NCI-H345 treated with DMSO at 0.1 percent for 48 hours (cell line): ENCODE measurements around the gene ACTR1A.
"Not testable (repeated sequence)": the region's sequence is repeated elsewhere in the genome, so short reads cannot be mapped to it uniquely, and the experiment has no call there.

ENCODE experiments used
- DNase-seq: peaks from one replicate; lab custom pipeline; 2025; ENCODE audit not compliant: unreplicated experiment; lab: John Stamatoyannopoulos, UW

Gene ACTR1A

DNA sequence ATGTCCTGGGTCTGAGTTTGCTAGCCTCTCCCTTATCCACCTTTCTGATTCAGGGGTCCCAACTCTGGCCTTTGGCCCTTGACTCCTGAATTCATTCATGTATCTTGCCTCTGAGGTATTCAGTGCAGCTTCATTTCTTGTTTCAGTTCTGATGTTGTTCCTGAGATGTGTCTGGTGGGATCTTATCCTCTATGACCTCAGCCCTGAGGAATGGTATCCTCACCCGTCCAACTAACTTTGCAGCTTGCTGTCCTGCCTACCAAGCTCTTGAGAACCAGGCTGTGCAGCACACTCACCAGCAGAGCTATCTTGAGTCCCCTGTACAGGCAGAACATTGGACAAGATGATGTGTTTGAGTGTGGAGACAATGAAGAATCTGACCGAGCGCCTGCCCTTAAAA lies 15.0 kb upstream of the ACTR1A start:
- no peak for DNase-seq

- DNase-seq: no peak
Measured at GRCh38 chr10:102515724-102516123, 13.2 kb upstream of the ACTR1A start.

DNA sequence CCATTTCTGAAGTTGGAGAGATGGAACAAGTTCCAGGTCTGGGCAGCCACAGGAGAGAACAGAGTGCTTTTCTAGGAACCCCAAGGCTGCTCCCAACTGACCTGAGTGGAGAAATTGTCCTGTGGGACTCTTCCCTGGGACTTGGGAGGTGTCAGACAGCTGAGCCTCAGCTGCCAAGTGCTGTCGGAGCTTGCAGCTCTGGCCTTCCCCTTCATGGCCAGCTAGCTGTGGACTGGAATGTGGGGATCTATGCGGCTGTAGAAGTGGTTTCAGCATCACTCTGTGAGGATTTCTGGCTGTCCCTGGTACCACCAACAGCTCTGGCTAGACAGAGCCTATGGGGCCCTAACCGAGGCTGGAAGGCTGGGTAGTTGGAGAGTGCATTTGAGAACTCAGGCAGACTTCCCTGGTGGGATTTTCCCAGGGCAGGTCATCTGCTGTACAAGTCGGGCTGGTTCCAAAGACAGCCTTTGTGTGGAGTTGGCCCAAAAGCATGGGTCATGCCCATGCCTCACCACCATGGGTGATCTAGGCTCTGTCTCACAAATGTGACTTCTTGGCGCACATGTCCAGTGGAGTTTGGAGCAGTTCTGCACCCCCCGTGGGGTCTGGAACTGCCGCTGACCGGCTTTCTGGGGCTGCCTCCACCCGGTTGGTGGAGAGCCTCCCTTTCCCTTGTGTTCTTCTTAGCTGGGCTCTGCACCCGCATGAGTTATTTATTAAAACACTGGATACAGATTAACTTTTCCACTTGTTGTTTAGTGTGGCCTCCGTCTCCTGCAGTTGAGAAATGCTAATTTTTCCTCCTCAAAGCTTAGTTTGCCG lies 12.2 kb upstream of the ACTR1A start:
- DNase-seq: no peak

GRCh38 chr10:102511583-102512274 lies 9.2 kb upstream of the ACTR1A start:
- DNase-seq: no peak

DNA sequence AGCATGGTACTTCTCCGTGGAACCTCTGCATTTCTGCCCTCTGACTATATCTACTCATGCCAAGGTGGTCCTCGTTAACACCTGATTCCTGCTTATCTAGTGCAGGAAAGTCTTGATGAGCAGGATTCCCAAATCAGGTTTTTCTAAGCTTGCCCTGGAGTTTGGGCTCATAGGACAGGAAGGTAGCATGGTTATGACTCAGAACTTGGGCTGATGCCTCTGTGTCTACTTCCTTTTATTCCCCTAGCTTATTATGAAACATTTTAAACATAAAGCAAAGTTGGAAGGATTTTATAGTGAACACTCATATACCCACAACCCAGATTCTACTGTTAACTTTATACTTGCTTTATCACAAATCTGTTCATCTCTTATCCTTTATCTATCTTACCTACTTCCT lies 6.9 kb upstream of the ACTR1A start:
- no peak for DNase-seq

DNA sequence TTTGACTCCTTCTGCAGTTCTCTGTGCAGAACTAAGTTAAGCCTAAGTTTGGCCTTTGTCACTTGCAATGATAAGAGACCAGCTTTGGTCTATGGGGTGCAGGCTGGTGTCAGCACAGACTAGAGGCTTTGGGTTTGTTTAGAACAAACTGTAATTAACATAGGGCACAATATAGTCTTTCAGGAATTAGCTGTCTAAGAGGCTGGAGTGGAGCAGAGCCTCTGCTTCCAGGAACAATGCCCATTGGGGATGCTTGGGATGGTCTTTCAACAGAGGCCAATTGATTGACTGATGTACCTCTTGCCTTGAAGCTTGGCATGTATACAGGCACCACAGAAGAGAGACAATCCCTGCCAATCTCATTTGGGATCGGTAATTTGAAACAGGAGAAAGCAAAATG lies 6.0 kb upstream of the ACTR1A start:
- DNase-seq: no peak

DNA sequence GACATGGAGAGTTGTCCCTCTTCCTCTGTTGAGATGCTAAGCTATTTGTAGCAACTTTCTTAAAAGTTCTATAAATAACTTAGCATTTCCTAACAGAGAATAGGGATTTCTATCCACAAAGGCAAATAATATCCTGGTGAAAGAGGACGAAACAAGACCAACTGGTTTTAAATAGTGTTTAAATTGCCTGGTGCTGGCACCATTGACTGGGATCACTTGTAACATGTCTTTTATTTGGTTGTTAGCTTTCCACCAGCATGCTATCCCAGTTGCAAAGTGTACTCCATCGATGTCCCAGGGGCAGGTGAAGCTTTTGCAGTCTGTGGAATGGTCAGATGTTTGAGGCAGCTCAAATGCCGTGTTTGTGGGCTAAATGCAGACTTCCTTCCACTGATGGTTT lies 5.0 kb upstream of the ACTR1A start:
- no peak for DNase-seq

DNA sequence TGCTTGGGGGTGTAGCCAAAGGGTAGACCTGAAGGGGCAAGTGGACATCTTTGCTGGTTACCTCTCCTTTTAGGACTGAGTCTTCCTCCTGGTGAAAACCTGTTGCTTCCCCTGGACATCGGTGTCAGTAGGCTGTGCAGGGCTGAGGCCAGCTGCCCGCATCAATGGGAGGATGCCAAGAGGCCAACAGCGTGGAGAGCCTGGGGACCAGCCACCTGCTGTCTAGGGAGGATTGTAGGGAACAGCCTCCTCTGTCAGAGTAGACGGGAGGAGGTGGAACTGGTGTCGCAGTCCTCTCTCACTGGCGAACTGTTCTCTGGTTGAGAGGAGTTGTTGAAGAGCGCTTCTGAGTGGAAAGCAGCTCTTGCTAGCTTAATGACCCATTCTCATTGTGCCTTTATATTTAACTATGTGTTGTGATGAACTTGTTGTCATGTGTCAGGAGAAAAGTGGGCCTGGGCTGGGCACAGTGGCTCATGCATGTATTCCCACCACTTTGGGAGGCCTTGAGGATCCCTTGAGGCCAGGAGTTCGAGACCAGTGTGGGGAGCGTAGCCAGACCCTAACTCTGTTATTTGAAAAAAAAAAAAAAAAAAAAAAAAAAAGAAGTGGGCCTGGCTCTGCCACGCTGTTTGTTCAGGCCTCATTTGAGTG lies 3.1 kb upstream of the ACTR1A start:
- DNase-seq: peak; percentile 22

DNA sequence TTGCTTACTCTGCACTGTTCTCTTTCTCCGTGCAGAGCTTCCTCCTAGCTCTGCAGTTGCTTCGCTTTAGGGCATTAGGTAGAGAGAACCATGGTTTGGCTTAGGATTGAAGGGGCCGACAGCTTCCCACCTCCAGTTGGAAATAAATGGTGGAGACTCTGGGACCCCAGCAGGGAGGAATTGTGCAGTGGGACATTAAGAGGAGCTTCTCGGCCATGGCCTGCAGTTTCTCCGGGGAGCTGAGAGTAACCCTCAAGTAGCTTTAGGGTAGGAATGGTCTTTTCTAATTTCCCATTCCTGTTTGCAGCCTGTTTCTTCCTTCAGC lies 2.4 kb upstream of the ACTR1A start:
- no peak for DNase-seq

- DNase-seq: no peak
Measured at GRCh38 chr10:102504179-102504975, 1.9 kb upstream of the ACTR1A start.

DNA sequence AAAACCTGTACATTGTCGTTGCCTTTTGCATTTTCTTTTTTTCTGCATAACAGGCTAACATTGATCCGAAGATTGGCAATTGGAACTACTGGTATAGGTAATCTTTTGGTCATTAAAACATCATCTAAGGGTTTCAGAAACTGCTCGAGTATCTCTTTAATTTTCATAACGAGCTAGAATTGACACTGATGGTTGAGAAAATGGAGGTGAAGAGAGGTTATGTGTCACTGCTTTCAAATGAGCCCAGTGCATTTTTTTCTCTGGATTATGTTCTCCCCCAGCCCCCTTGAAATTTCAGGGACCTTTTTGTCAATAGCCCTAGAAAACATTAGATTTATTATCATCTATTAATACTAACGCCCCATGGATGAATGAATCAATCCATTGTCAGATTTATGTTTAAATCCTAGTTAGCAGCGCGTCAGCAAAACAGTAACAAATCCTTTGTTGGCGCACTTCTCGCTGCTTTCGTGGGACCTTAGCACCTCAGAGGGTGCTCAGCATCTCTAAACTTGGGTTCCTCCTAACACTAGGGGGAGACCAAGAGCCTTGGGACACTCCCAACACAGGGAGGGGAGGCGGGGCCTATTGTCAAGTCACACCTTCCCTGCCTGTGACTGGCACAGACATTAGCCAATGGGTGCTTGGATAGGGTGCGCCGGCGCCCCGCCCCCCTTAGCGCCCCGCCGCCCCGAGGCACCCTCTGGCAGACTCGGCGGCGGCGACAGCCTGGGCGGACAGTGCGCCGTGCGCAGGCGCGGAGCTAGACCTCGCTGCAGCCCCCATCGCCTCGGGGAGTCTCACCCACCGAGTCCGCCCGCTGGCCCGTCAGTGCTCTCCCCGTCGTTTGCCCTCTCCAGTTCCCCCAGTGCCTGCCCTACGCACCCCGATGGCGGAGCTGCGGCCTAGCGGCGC lies 1.0 kb upstream of the ACTR1A start, which contains the start of gene SUFU:
Gene SUFU (plus strand): TSS at position 709 of the 915 bp plus-strand sequence. CDS start 181 bp downstream, at position 890.
- peak; percentile 79 for DNase-seq

DNA sequence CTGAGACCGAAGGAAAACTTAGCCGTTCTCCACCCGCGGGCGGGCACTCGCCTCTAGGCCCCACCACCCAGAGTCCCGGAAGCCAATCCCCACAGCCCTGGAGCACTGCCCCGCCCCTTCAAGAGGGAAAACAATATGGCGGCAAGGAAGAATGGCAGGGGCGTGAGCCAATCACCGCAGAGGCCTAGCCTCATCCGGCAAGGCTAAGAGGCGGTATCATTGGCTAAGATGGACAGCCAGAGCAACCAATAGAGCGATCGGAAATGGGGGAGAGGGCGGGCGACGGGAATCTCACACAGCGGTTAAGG lies 529 bp downstream of the ACTR1A start:
- DNase-seq: peak; percentile 85

- DNase-seq: no peak
Measured at GRCh38 chr10:102501201-102502028, 1.1 kb downstream of the ACTR1A start.

DNA sequence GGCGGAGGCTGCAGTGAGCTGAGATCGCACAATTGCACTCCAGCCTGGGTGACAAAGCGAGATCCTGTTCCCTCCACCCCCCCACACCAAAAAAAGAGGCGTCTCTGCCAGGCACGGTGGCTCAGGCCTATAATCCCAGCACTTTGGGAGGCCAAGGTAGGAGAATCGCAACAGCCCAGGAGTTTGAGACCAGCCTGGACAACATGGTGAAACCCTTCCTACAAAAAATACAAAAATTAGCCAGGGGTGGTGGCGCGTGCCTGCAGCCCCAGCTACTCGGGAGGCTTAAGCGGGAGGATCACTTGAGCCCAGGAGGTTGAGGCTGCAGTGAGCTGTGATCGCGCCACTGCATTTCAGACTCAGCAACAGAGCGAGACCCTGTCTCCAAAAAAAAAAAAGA lies 1.8 kb downstream of the ACTR1A start:
- not testable (repeated sequence) for DNase-seq

GRCh38 chr10:102499356-102499755 lies 3.2 kb downstream of the ACTR1A start:
- DNase-seq: no peak

DNA sequence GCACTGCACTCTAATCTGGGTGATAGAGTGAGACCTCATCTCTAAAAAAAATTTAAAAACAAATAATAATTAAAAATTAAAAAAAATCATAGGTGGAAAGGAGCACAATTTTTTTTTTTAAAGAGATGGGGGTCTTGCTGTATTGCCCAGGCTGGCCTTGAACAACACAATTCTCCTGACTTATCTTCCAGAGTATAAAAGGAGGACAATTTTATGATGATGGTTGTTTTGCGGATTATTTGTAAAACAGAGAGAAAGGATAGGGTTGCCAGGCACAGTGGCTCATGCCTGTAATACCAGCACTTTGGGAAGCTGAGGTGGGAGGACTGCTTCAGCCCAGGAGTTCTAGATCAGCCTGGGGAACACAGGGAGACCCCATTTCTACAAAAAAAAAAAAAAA lies 5.0 kb downstream of the ACTR1A start:
- DNase-seq: no peak

- no peak for DNase-seq
Measured at GRCh38 chr10:102493771-102494170, 8.7 kb downstream of the ACTR1A start.

GRCh38 chr10:102492983-102493382 lies 9.5 kb downstream of the ACTR1A start:
- no peak for DNase-seq

DNA sequence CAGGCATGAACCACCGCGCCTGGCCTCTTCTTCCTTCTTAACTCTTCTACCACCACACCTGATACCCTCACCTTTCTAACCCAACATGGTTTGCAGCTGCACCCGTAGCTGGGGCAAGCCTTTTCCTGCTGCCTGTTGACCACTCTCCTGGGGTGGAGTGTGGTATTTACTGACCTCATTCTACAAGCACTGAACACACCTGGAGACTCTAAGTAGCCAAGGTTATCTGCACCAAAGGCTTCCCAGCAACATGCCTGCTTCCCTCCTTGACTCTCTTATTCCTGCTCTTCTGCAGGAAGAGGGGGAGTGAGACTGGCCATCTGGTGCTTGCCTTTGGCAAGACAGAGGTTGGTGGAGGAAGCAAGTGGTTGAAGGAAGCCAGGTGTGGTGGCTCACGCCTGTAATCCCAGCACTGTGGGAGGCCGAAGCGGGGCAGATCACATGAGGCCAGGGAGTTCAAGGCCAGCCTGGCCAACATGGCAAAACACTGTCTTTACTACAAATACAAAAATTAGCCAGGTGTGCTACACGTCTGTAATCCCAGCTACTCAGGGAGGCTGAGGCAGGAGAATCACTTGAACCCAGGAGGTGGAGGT lies 10.1 kb downstream of the ACTR1A start:
- no peak for DNase-seq
